SJSA1 (cell line): ENCODE measurements around the gene TMEM50A. TPM values are rescaled to one million over a fixed set of nuclear protein-coding genes. Genes with fewer than 3 reads are reported as not detected.
A peak's percentile ranks its signal among the peaks of the same experiment; 100 is the strongest.
"Not testable (repeated sequence)": the region's sequence is repeated elsewhere in the genome, so short reads cannot be mapped to it uniquely, and the experiment has no call there.

ENCODE experiments used
- DNase-seq, 2 experiments: peaks; one replicate each; pipeline ENCODE4 v3.0.0-alpha.2; 2015 to 2020; ENCODE audit warnings: low spot score in 2 of 2, low read depth in 1 of 2
- H3K27ac ChIP-seq: fragments of 250-450 bp; sonication (Bioruptor Pico); 2 replicates; pipeline ENCODE4 v1.5.1; 2020; ENCODE audit warnings: mild to moderate bottlenecking, moderate library complexity
- H3K27me3 ChIP-seq: fragments of 250-450 bp; sonication (Bioruptor Pico); replicated peaks from 2 replicates; pipeline ENCODE4 v1.5.1; 2020; ENCODE audit warnings: mild to moderate bottlenecking, moderate library complexity
- H3K36me3 ChIP-seq: fragments of 250-450 bp; sonication (Bioruptor Pico); 2 replicates; pipeline ENCODE4 v1.5.1; 2020; ENCODE audit warnings: mild to moderate bottlenecking
- H3K4me1 ChIP-seq: fragments of 250-450 bp; sonication (Bioruptor Pico); replicated peaks from 2 replicates; pipeline ENCODE4 v1.6.1; 2021; ENCODE audit warnings: mild to moderate bottlenecking
- H3K4me3 ChIP-seq: fragments of 250-450 bp; sonication (Bioruptor Pico); 2 replicates; pipeline ENCODE4 v1.5.1; 2020; ENCODE audit warnings: mild to moderate bottlenecking
- H3K9me3 ChIP-seq: fragments of 250-450 bp; sonication (Bioruptor Pico); replicated peaks from 2 replicates; pipeline ENCODE4 v1.5.1; 2020; ENCODE audit warnings: mild to moderate bottlenecking
- total RNA-seq: library from RNA; depleted of rRNA; stranded (reverse); fragments of >200 nt; shearing (Covaris generic); gene quantifications from 2 replicates; pipeline ENCODE4 v1.2.3, GENCODE V29; 2014

The TMEM50A gene
- total RNA-seq, 1 experiment from 2014 or later, result 102 TPM

DNA sequence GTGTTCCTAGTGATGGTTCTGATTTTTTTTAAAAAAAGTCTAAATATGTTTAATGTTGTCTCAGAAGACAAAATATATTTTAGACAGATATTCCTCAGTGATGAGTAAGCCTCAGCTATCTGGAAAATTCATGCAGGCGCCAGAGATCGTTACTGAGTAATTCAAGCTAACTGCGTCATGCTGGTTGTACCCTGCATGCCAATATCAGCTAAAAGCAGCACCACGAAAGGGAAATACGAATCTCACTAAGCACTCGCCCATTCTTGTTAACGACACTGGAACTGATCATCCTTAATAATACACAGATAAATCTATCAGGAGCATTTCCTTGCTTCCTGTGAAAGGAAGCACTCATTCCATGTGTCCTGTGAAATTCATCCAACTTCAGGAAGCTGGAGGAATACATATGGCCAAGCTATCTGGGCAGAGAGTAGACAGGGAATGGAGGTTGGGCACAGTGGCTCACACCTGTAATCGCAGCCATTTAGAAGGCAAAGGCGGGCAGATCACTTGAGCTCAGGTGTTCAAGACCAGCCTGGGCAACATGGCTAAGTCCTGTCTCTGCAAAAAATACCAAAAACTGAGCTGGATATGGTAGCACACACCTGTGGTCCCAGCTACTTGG, 17.7 kb upstream of the TMEM50A start:
- not testable (repeated sequence) for H3K36me3 ChIP-seq, H3K9me3 ChIP-seq, H3K4me3 ChIP-seq, H3K4me1 ChIP-seq, H3K27ac ChIP-seq, H3K27me3 ChIP-seq
- DNase-seq, result peak; percentile 2 to 42

- not testable (repeated sequence) for H3K36me3 ChIP-seq, DNase-seq, H3K4me1 ChIP-seq, H3K4me3 ChIP-seq, H3K9me3 ChIP-seq, H3K27ac ChIP-seq, H3K27me3 ChIP-seq
These were observed 16.0 kb upstream of the TMEM50A start for GRCh38 chr1:25322127-25322526.

DNA sequence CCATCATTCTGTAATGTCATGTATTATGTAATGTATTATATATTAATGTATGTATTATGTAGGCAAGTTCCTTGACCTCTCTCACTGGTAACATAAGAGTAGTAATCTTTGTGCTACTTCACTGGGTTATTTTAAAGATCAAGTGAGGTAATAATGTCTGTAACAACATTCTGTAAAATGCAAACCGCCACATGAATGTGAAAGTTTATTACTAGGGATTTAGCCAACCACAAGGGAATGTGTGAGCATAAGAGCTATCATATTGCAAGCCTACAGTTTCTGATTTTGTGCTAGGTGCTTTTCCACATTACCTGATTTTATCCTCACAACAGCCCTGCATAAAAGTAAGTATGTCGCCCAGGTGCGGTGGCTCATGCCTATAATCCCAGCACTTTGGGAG, 13.7 kb upstream of the TMEM50A start:
- H3K4me1 ChIP-seq, H3K27me3 ChIP-seq, H3K27ac ChIP-seq, DNase-seq, H3K9me3 ChIP-seq, H3K36me3 ChIP-seq, H3K4me3 ChIP-seq: not testable (repeated sequence)

DNA sequence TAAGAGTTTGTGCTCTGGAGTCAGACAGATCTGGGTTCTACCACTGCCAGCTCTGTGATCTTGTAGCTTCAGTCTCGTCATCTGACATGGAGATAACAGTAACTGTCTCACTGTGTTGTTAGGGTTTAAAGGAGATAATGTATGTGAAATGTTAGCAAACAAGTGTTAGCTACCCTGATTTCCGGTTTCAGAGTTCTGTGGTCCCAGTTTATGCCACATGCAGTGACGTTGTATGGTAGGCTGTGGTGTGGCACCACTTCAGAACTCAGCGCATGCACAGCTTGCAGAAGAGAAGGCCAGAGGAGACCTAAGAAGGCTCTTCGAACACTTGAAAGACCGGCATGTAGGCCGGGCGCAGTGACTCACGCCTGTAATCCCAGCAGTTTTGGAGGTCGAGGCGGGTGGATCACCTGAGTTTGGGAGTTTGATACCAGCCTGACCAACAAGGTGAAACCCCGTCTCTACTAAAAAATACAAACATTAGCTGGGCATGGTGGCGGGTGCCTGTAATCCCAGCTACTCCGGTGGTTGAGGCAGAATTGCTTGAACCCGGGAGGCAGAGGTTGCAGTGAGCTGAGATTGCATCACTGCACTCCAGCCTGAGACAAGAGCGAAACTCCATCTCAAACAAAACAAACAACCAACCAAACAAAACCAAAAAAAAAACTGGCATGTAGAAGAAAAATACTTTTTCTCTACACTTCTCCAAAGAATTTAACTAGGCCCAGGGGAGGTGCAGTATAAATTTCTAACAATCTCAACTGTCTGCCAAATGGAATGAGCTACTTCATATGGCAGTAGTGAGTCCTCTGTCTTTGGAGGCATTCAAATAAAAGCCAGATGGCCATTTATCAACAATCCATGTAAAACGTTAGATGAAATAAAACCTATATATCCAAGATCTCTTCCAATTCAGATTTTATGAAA, 10.0 kb upstream of the TMEM50A start:
- not testable (repeated sequence) for H3K9me3 ChIP-seq, H3K4me1 ChIP-seq, H3K27ac ChIP-seq, DNase-seq, H3K4me3 ChIP-seq, H3K36me3 ChIP-seq, H3K27me3 ChIP-seq

DNA sequence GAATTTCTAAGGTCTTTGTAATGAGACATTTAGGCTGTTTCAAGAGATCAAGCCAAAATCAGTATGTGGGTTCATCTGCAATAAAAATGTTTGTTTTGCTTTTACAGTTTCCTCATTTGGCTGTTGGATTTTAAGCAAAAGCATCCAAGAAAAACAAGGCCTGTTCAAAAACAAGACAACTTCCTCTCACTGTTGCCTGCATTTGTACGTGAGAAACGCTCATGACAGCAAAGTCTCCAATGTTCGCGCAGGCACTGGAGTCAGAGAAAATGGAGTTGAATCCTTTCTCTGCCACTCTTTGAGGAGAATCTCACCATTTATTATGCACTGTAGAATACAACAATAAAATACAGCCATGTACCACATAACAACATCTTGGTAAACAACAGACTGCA, 9.3 kb upstream of the TMEM50A start:
- not testable (repeated sequence) for H3K36me3 ChIP-seq, H3K27ac ChIP-seq, H3K9me3 ChIP-seq, H3K27me3 ChIP-seq, H3K4me3 ChIP-seq, H3K4me1 ChIP-seq, DNase-seq

- not testable (repeated sequence) for H3K9me3 ChIP-seq, DNase-seq, H3K27ac ChIP-seq, H3K36me3 ChIP-seq, H3K27me3 ChIP-seq, H3K4me1 ChIP-seq, H3K4me3 ChIP-seq
These were observed 8.8 kb upstream of the TMEM50A start for GRCh38 chr1:25329336-25329735.

GRCh38 chr1:25329950-25330349, 8.2 kb upstream of the TMEM50A start:
- not testable (repeated sequence) for H3K36me3 ChIP-seq, H3K27me3 ChIP-seq, H3K4me3 ChIP-seq, DNase-seq, H3K27ac ChIP-seq, H3K4me1 ChIP-seq, H3K9me3 ChIP-seq

DNA sequence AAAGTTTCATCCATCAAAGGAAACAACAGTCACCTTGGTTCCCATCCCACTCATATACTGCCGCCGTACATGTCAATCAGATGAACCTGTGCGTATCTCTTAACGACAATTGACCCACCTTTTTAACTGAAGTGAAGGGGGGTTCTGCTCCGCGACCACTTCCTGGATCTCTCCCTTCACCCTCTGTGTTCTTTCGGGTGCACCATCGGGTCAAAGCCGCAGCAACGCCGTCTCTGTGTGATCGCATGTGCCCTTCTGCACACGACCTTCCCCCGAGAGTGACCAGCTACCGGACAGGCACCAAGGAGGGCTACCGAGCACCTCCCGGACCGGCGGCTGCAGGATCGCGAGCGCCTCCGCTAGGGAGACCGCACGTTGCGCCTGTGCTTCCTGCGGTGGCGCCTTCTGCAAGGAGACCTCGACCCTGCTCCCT, 1.2 kb upstream of the TMEM50A start:
- not testable (repeated sequence) for H3K27ac ChIP-seq, H3K27me3 ChIP-seq, H3K9me3 ChIP-seq, H3K4me1 ChIP-seq
- H3K36me3 ChIP-seq, result peaks cover 15% of the 10 kb centered on the region
- H3K4me3 ChIP-seq, result peak overlapping the region; percentile 27
- DNase-seq, result peak in 1 of 2 experiments; percentile 23

- not testable (repeated sequence) for H3K27ac ChIP-seq, H3K9me3 ChIP-seq
- H3K4me3 ChIP-seq, result peak overlapping the region; percentile 85
These were observed 499 bp upstream of the TMEM50A start for GRCh38 chr1:25337483-25338187.

DNA sequence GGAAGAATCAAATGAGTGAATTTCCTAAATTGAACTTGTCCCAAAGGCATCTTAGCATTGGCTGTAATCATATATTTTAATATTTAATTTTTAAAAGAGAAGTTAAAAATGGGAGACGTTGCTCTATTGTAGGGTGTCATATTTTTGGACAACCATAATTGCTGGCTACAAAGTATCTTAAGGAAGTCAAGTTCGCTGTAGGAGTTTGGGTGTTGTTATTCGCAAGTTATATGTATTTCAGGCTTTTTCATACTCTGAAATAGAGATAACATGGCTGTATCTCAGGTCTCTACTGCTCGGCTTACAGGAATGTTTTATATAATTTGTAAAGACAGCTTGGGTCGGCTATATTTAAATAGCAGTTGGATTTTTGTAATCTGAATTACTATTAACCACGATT, 852 bp downstream of the TMEM50A start:
- peak overlapping the region; percentile 78 for H3K27ac ChIP-seq
- no peak for DNase-seq
- peaks cover 20% of the 10 kb centered on the region for H3K36me3 ChIP-seq
- H3K4me1 ChIP-seq, result peaks cover 13% of the 10 kb centered on the region
- peak overlapping the region; percentile 85 for H3K4me3 ChIP-seq
- H3K9me3 ChIP-seq, result no peaks in the 10 kb centered on the region
- 0 out of 2 replicates have a peak, but pooled peaks cover 2% of the 10 kb centered on the region for H3K27me3 ChIP-seq

More at GRCh38 chr1:25337483-25338187, 499 bp upstream of the TMEM50A start:
- DNase-seq, result peak in 1 of 2 experiments; percentile 43
- not testable (repeated sequence) for H3K27me3 ChIP-seq, H3K4me1 ChIP-seq
- peaks cover 15% of the 10 kb centered on the region for H3K36me3 ChIP-seq

DNA sequence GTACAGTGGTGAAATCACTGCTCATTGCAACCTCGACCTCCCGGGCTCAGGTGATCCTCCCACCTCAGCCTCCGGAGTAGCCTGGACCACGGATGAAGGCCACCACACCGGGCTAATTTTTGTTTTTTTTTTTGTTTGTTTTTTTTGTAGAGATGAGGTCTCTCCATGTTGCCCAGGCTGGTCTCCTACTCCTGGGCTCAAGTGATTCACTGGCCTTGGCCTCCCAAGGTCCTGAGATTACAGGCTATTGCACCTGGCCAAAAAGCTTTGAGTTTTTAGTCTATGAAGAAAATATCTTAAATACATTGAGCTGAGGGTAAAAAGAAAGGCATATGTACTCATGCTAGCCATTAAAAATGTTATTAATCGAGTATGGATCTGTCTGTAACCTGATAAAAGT, 3.6 kb downstream of the TMEM50A start:
- no peak overlapping the region for H3K4me3 ChIP-seq
- H3K27me3 ChIP-seq, result 0 out of 2 replicates have a peak, but pooled peaks cover 2% of the 10 kb centered on the region
- no peak overlapping the region for H3K27ac ChIP-seq
- DNase-seq, result no peak
- no peaks in the 10 kb centered on the region for H3K9me3 ChIP-seq
- H3K36me3 ChIP-seq, result peaks cover 35% of the 10 kb centered on the region
- peaks cover 13% of the 10 kb centered on the region for H3K4me1 ChIP-seq

- DNase-seq, result no peak
- Histone ChIP-seq H3K27ac (no peak overlapping the region), H3K36me3 (peaks cover 38% of the 10 kb centered on the region)
These were observed 4.7 kb downstream of the TMEM50A start for GRCh38 chr1:25342846-25343245.

DNA sequence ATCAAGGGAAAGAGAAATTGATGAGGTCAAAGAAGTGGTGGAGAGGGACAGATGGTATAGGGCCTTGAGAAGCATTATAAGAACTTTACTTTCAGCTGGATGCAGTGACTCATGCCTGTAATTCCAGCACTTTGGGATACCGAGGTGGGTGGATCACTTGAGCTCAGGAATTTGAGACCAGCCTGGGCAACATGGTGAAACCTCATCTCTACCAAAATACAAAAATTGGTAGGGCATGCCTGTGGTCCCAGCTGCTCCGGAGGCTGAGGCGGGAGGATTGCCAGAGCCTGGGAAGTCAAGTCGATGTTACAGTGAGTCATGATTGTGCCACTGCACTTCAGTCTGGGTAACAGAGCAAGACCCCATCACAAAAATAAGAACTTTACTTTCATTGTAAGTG, 5.7 kb downstream of the TMEM50A start:
- Histone ChIP-seq H3K9me3 (no peaks in the 10 kb centered on the region), H3K27ac (no peak overlapping the region), H3K27me3 (0 out of 2 replicates have a peak, but pooled peaks cover 2% of the 10 kb centered on the region), H3K36me3 (peaks cover 39% of the 10 kb centered on the region), H3K4me3 (no peak overlapping the region), H3K4me1 (peaks cover 13% of the 10 kb centered on the region)
- peak; percentile 40 to 78 for DNase-seq

More at GRCh38 chr1:25342846-25343245, 4.7 kb downstream of the TMEM50A start:
- H3K27me3 ChIP-seq, result 0 out of 2 replicates have a peak, but pooled peaks cover 2% of the 10 kb centered on the region
- H3K4me1 ChIP-seq, result peaks cover 13% of the 10 kb centered on the region
- H3K9me3 ChIP-seq, result no peaks in the 10 kb centered on the region
- no peak overlapping the region for H3K4me3 ChIP-seq

DNA sequence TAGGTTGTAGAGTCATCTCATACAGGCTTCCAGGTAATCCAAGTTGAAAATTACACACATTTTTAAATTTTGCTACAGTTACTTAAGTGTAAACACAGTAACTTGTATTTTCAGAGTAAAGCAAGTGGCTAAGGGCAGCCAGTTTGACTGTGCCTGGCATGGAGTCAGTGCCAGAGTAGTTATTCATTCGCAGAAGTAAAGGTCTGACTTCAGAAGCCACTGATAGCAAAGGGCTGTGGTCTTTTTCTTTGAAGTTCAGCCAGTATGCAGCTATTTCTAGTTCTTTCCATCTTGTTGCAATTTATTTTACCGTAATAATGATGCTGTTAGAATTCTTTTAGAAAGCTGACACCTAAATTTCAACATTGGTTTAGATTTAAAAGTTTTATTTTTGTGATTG, 9.4 kb downstream of the TMEM50A start:
- no peak overlapping the region for H3K4me3 ChIP-seq
- peaks cover 42% of the 10 kb centered on the region for H3K36me3 ChIP-seq
- no peak overlapping the region for H3K27ac ChIP-seq
- no peaks in the 10 kb centered on the region for H3K9me3 ChIP-seq
- H3K4me1 ChIP-seq, result peaks cover 6% of the 10 kb centered on the region
- no peak for DNase-seq
- no peaks in the 10 kb centered on the region for H3K27me3 ChIP-seq
